WTC11 (cell line): ENCODE measurements around the gene NHERF2. TPM values are rescaled to one million over a fixed set of nuclear protein-coding genes. Genes with fewer than 3 reads are reported as not detected.

Experiments used
- ATAC-seq: fragments of 200-7000 bp; cut with Tn5 transposase; 2 replicates; pipeline ENCODE4 v1.10.0; 2021; ENCODE audit warnings: mild to moderate bottlenecking, moderate library complexity
- CTCF ChIA-PET: fragments of 300-600 bp; sonication (Branson Sonifier 250); formaldehyde crosslinking; loops from one replicate; lab custom pipeline; 2021; ENCODE audit warnings: antibody characterized with exemption; lab: Charles Lee
- POLR2A ChIA-PET: fragments of 350-600 bp; sonication (Branson Sonifier 250); formaldehyde crosslinking; loops from one replicate; lab custom pipeline; 2021; ENCODE audit warnings: antibody characterized with exemption; lab: Charles Lee
- DNase-seq: peaks from one replicate; pipeline ENCODE4 v3.0.0; 2021; ENCODE audit warnings: low spot score
- H3K27ac Mint-ChIP-seq: 2 replicates; pipeline ENCODE4 v1.8.0; 2021; ENCODE audit warnings: mixed read lengths
- H3K27me3 Mint-ChIP-seq: 2 replicates; pipeline ENCODE4 v1.8.0; 2021; ENCODE audit warnings: low read depth, mild to moderate bottlenecking, moderate library complexity, mixed read lengths
- H3K36me3 Mint-ChIP-seq: 2 replicates; pipeline ENCODE4 v1.8.0; 2021; ENCODE audit warnings: mixed read lengths
- H3K4me1 Mint-ChIP-seq: 2 replicates; pipeline ENCODE4 v1.8.0; 2022; ENCODE audit warnings: mixed read lengths
- H3K4me3 Mint-ChIP-seq: 2 replicates; pipeline ENCODE4 v1.8.0; 2021; ENCODE audit warnings: mild to moderate bottlenecking, moderate library complexity, mixed read lengths
- H3K9me3 Mint-ChIP-seq: 2 replicates; pipeline ENCODE4 v1.8.0; 2021; ENCODE audit warnings: mixed read lengths
- AFF4 ChIP-seq: sonication (generic); formaldehyde crosslinking; IDR thresholded peaks from 2 replicates; pipeline ENCODE4 v1.8.1; 2023; ENCODE audit warnings: mild to moderate bottlenecking, missing genetic modification reagents, borderline replicate concordance
- ATF2 ChIP-seq: sonication (generic); formaldehyde crosslinking; IDR thresholded peaks from 2 replicates; pipeline ENCODE4 v1.8.1; 2022; ENCODE audit warnings: low read depth, missing genetic modification reagents, borderline replicate concordance
- CTCF ChIP-seq: fragments of 200-600 bp; IDR thresholded peaks from 2 replicates; pipeline ENCODE4 v1.8.0; 2022; ENCODE audit warnings: antibody characterized with exemption
- ESRRA ChIP-seq: sonication (generic); formaldehyde crosslinking; IDR thresholded peaks from 2 replicates; pipeline ENCODE4 v1.8.1; 2022; ENCODE audit warnings: mild to moderate bottlenecking, missing genetic modification reagents, borderline replicate concordance
- FOXK1 ChIP-seq: sonication (generic); formaldehyde crosslinking; IDR thresholded peaks from 2 replicates; pipeline ENCODE4 v1.8.0; 2022; ENCODE audit warnings: mild to moderate bottlenecking, moderate library complexity, missing genetic modification reagents
- FOXP1 ChIP-seq: sonication (generic); formaldehyde crosslinking; IDR thresholded peaks from 2 replicates; pipeline ENCODE4 v1.8.0; 2022; ENCODE audit warnings: missing genetic modification reagents, mild to moderate bottlenecking, moderate library complexity, borderline replicate concordance
- GRHL2 ChIP-seq: fragments of 250-450 bp; sonication (Bioruptor Pico); IDR thresholded peaks from 2 replicates; pipeline ENCODE4 v1.8.0; 2022; ENCODE audit warnings: mild to moderate bottlenecking, moderate library complexity; ENCODE audit not compliant: insufficient replicate concordance, severe bottlenecking
- KAT7 ChIP-seq: sonication (generic); formaldehyde crosslinking; IDR thresholded peaks from 2 replicates; pipeline ENCODE4 v1.8.1; 2023; ENCODE audit warnings: missing genetic modification reagents, mild to moderate bottlenecking, borderline replicate concordance
- NFYB ChIP-seq: sonication (generic); formaldehyde crosslinking; conservative IDR thresholded peaks from 2 replicates; pipeline ENCODE4 v1.8.0; 2022; ENCODE audit warnings: low read depth, missing genetic modification reagents
- PRRX2 ChIP-seq: fragments of 250-450 bp; sonication (Bioruptor Pico); IDR thresholded peaks from 2 replicates; pipeline ENCODE4 v1.8.0; 2021; ENCODE audit warnings: mild to moderate bottlenecking
- RELA ChIP-seq: sonication (generic); formaldehyde crosslinking; IDR thresholded peaks from 2 replicates; pipeline ENCODE4 v1.8.1; 2022; ENCODE audit warnings: missing genetic modification reagents, mild to moderate bottlenecking, borderline replicate concordance
- RORB ChIP-seq: fragments of 250-450 bp; sonication (Bioruptor Pico); IDR thresholded peaks from 2 replicates; pipeline ENCODE4 v1.9.0; 2021; ENCODE audit warnings: mild to moderate bottlenecking
- ZNF232 ChIP-seq: sonication (generic); formaldehyde crosslinking; IDR thresholded peaks from 2 replicates; pipeline ENCODE4 v1.8.0; 2022; ENCODE audit warnings: mild to moderate bottlenecking, missing genetic modification reagents
- total RNA-seq: library from RNA; stranded (reverse); gene quantifications from 3 replicates; pipeline ENCODE4 v1.2.3, GENCODE V29; 2021
- TF ChIP-seq, protein P1 (sequence below): sonication (generic); formaldehyde crosslinking; IDR thresholded peaks from 2 replicates; pipeline ENCODE4 v1.8.0; 2022; ENCODE audit warnings: mild to moderate bottlenecking, missing genetic modification reagents
- TF ChIP-seq, protein P2 (sequence below): fragments of 250-450 bp; sonication (Bioruptor Pico); conservative IDR thresholded peaks from 2 replicates; pipeline ENCODE4 v1.9.0; 2021; ENCODE audit warnings: mild to moderate bottlenecking

The NHERF2 gene
- total RNA-seq, 1 experiment from 2014 or later, result 31.1 TPM

GRCh38 chr16:2079311-2079800, 52.7 kb downstream of the NHERF2 start:
- Mint-ChIP-seq H3K36me3 (peaks cover 3% of the 10 kb centered on the region), H3K27me3 (no peaks in the 10 kb centered on the region), H3K4me3 (no peak overlapping the region), H3K27ac (peak overlapping the region; percentile 83; the same call in 1 of the 2 replicates), H3K4me1 (no peaks in the 10 kb centered on the region), H3K9me3 (no peaks in the 10 kb centered on the region)
- ChIA-PET CTCF (interaction anchor here (0.7 to 1.2 kb wide), 3 partner anchors 12 to 75 kb away, joined by 3 to 4 read pairs (median 3); no protein-coding TSS in a partner anchor), POLR2A (interaction anchor here (0.5 kb wide), 1 partner anchor 171 kb away, joined by 3 read pairs; no protein-coding TSS in a partner anchor)
- TF ChIP-seq, protein P1, sequence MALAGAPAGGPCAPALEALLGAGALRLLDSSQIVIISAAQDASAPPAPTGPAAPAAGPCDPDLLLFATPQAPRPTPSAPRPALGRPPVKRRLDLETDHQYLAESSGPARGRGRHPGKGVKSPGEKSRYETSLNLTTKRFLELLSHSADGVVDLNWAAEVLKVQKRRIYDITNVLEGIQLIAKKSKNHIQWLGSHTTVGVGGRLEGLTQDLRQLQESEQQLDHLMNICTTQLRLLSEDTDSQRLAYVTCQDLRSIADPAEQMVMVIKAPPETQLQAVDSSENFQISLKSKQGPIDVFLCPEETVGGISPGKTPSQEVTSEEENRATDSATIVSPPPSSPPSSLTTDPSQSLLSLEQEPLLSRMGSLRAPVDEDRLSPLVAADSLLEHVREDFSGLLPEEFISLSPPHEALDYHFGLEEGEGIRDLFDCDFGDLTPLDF (CRISPR knock-in tag), result no peak
- no peak for TF ChIP-seq FOXP1 (CRISPR knock-in tag)
- no peak for TF ChIP-seq AFF4 (CRISPR knock-in tag)
- TF ChIP-seq RORB, result no peak
- TF ChIP-seq CTCF, result no peak
- TF ChIP-seq ESRRA (CRISPR knock-in tag), result no peak
- no peak for TF ChIP-seq ZNF232
- no peak for TF ChIP-seq PRRX2 (CRISPR knock-in tag)
- TF ChIP-seq FOXK1 (CRISPR knock-in tag), result no peak
- TF ChIP-seq, protein P2, sequence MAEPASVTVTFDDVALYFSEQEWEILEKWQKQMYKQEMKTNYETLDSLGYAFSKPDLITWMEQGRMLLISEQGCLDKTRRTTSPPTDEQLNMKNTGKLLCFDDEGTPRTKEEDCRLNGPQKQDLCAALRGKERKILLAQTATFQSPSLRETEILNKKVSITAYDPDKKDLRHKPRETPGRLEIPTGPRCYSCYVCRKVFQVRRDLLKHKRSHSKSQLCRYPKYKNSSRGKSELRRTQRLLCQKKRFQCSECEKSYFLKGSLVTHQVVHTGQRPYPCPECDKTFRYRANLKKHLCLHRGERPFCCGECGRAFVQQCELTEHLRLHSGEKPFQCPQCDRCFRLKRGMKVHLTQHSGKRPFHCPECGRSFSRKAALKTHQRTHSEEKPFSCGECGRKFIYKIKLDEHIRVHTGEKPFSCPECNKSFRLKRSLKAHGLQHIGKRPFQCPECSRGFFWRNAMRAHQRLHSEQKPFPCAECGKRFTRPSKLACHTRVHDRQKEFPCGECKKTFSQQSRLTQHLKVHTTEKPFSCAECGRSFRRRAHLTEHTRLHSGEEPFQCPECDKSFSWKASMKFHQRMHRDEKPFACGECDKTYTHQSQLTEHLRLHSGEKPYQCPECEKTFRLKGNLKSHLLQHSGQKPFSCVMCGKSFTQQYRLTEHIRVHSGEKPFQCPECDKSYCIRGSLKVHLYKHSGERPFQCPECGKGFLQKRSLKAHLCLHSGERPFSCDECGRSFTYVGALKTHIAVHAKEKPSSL (CRISPR knock-in tag), result no peak
- no peak for TF ChIP-seq KAT7 (CRISPR knock-in tag)
- TF ChIP-seq GRHL2 (CRISPR knock-in tag), result no peak
- no peak for TF ChIP-seq RELA (CRISPR knock-in tag)
- no peak for TF ChIP-seq ATF2
- TF ChIP-seq NFYB (CRISPR knock-in tag), result no peak
- ATAC-seq (no peak), DNase-seq (no peak)
